DOHH2 (cell line): Measurements from ENCODE around the gene THOC2.

ENCODE experiments used
- CTCF ChIP-seq: fragments of 200-600 bp; sonication (generic); IDR thresholded peaks from one replicate; pipeline ENCODE4 v1.5.1; 2014; ENCODE audit warnings: antibody characterized with exemption, mild to moderate bottlenecking, low read depth, low read length; ENCODE audit not compliant: poor library complexity, severe bottlenecking
- EZH2phosphoT487 ChIP-seq: fragments of 200-600 bp; sonication (generic); IDR thresholded peaks from 2 replicates; pipeline ENCODE4 v1.6.1; 2017; ENCODE audit warnings: borderline replicate concordance, mild to moderate bottlenecking, antibody characterized with exemption, low read length, moderate library complexity, mixed read lengths

- TF ChIP-seq CTCF, result no peak
- TF ChIP-seq EZH2phosphoT487, result no peak
Measured at GRCh38 chrX:123731987-123732669, 724 bp downstream of the THOC2 start.
